Left renal pelvis (tissue), 4 donors: ENCODE data around the gene HFE. TPM values are rescaled to one million over a fixed set of nuclear protein-coding genes. Genes with fewer than 3 reads are reported as not detected.
"Not testable (repeated sequence)": the region's sequence is repeated elsewhere in the genome, so short reads cannot be mapped to it uniquely, and the experiment has no call there.

Experiments
- DNase-seq, 4 donors: peaks; one replicate each; pipeline ENCODE4 v3.0.0-alpha.2; 2013; ENCODE audit warnings: low read depth in 4 of 4, low spot score in 3 of 4
- polyA plus RNA-seq, 4 donors: library from polyadenylated mRNA; unstranded; fragments of 120-200 nt; gene quantifications; one replicate each; pipeline ENCODE4 v1.2.1, GENCODE V29; 2013; ENCODE audit not compliant: insufficient read length in 4 of 4

Gene HFE
- polyA plus RNA-seq, 4 donors: 7.0 to 9.1 (median 8.8) TPM

DNA sequence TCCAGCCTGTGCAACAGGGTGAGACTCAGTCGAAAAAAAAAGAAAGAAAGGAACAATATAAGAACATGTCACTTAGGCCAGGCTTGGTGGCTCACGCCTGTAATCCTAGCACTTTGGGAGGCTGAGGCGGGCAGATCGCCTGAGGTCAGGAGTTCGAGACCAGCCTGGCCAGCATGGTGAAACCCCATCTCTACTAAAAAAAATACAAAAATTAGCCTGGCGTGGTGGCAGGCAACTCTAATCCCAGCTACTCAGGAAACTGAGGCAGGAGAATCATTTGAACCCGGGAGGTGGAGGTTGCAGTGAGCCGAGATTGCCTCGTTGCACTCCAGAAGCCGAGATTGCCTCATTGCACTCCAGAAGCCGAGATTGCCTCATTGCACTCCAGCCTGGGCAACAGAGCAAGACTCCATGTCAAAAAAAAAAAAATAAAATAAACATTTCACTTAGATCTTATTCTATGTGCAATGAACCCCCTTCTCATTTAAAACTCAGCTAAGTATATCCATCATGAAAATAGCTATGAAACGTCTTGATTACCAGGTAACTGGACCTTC, 28.7 kb upstream of the HFE start:
- not testable (repeated sequence) for DNase-seq

DNA sequence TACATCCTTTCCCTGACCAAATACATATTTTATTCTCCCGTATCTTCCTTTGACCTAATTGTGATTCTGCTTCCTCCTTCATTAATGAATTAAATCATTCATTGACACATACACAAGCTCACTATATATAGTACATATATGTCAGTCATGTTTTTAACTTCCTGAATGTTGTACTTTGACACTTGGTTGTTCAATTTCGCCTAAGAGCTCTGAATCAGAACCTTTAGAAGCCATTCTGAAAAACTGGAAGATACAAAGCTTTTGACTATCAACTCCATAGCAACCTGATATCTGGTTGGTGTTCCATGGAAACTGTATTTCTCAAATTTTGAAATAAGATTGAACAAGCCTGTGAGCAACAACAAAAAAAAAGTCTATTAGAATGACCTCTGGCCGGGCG, 27.3 kb upstream of the HFE start:
- no peak for DNase-seq

DNA sequence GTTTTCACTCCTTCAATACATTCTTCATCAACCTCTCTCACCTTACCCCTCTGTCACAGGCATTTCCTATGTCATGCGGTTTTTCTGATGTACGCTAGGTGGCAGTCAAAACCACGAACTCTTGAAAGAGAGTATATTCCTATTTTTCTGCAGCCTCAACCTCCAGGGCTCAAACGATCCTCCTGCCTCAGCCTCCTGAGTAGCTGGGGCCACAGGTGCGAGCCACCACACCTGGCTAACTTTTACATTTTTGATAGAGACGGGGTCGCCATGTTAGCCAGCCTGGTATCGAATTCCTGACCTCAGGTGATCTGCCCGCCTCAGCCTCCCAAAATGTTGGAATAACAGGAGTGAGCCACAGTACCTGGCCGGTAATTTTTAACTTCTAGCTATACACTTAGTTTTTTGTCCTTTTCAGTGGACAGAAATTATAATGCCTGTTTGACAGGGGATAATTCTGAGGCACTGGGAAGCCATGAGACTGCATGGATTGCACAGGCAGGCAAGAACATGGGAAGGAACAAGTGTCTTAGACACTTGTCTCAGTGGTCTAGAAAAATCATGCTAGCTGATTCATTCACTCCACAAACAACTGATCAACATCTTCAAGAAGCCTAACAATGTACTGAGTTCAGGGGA, 22.5 kb upstream of the HFE start:
- no peak for DNase-seq

DNA sequence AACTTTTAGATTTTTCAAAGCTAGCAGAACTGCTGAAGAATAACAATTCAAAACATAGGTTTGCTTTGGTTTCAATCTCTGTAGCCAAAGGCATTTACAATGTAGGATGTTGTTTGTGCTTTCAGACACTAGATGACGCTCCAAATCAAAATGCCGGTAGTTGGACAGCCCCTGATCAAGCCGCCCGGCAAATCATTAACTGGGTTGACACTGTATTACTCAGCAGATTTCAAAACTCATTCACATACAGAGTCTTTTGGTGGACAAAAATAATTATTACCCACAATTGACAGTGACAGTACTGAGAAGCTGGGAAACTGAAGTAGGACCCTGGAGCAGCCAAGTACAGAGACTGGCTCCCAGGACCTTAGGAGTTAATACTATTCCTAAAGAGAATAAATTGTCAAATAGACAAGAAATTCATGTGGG, 21.3 kb upstream of the HFE start:
- peak in 1 of 4 donors; percentile 78 for DNase-seq

DNA sequence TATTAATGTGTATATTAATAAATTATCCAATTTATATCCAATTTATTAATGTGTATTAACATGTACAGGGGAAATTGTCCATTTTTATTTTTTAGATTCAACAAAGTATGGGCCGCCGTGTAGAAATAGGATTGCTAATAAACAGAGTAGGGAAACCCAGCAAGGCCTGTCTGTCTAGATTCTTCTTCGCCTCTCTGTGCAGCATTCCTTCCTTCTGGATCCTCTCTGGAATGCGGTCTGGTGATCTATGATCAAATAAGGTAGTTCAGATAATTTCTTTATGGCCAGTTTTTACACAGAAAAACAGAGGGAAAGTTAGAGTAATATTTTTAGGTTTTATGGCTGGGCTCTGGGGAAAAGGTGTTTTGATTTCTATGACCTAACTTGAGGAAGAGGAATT, 19.9 kb upstream of the HFE start:
- DNase-seq: no peak

DNA sequence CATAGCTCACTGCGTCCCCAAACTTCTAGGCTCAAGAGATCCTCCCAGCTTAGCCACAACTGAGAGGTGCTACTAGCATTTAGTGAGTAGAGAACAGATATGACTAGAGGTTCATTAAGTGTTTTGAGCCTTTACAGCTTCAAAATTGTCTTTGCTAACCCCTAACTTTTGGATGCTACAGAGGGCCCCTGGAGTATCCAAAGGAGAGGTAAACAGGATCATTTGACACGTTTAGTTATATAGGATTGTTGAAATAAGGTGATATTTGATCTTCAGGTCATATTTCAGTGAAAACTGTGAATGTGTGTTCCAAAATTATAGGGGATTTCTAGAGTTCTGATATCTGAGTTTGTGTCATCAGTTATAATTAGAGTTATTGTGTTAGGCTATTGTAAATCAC, 19.2 kb upstream of the HFE start:
- DNase-seq: no peak

DNA sequence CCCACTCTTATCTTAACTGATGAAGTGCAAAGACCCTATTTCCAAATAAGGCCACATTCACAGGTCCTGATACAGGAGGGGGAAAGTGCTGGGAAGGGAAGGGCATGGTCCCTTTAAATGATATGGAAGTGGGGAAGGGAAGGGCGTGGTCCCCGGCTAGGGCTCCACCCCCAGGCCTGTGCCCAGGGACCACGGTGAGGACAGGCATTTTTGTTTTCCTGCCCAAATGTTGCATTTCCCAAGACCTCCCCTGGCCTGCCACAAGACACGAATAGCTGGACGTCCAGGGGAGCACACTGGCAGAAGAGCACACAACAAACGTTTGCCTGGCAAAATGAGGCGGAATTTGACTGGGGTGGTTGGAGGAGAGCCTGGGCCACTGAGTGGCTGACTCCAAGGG, 16.1 kb upstream of the HFE start:
- DNase-seq: no peak

DNA sequence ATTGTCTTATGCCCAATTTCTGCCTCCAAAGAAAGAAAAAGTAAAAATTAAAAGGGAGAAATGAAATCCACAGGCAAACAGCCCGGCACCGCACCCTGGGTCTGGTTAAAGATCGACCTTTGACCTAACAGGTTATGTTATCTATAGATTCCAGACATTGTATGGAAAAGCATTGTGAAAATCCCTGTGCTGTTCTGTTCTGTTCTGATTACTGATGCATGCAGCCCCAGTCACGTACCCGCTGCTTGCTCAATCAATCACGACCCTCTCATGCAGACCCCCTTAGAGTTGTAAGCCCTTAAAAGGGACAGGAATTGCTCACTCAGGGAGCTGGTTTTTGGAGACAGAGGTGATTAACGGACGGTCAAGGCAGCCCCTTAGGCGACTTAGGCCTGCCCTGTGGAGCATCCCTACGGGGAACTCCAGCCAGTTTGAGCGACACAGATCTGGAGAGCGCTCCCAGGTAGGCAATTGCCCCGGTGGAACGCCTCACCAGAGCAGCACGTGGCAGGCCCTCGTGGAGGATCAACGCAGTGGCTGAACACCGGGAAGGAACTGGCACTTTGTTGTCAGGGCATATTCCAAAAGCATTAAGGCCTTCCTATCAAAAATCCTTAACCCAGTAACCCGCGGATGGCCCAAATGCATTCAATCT, 12.0 kb upstream of the HFE start:
- DNase-seq: no peak

DNA sequence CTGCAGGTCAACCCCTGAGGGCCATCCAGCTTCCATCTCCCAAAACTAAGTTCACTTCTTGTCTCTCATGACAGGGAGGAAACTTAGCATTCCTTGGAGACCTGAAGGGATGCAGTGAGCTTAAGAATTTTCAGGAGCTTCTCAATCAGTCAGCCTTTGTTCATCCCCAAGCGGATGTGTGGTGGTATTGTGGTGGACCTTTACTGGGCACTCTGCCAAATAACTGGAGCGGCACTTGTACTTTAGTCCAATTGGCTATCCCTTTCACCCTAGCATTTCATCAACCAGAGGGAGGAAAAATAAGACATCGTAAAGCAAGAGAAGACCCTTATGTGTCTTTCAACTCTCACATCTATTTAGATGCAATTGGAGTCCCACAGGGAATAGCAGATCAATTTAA, 9.2 kb upstream of the HFE start:
- DNase-seq: not testable (repeated sequence)

DNA sequence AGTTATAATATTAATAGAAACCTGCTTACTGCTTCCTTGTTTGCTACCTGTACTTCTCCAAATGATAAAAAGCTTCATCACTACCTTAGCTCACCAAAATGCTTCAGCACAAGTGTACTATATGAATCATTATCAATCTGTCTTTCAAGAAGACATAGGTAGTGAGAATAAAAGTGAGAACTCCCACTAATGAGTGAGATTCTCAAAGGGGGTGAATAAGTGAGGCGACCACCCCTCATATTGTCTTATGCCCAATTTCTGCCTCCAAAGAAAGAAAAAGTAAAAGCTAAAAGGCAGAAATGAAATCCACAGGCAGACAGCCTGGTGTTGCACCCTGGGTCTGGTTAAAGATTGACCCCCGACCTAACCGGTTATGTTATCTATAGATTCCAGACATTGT, 6.1 kb upstream of the HFE start:
- not testable (repeated sequence) for DNase-seq

DNA sequence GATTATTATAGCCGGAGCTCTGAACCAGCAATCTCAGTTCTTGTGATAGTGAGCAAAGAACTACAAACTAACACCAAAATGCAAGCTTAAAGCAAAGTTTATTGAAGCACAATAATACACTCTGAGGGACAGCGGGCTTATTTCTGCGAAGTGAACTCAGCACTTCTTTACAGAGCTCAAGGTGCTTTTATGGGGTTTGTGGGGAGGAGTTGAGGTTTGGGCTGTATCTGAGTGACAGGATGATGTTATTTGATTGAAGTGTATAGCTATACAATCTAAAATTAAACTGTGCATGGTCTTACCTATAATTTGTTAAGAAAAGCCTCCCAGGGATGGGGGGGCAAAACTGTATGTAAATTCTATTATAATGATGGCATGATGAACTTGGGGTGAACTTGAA, 1.0 kb upstream of the HFE start:
- DNase-seq: no peak

DNA sequence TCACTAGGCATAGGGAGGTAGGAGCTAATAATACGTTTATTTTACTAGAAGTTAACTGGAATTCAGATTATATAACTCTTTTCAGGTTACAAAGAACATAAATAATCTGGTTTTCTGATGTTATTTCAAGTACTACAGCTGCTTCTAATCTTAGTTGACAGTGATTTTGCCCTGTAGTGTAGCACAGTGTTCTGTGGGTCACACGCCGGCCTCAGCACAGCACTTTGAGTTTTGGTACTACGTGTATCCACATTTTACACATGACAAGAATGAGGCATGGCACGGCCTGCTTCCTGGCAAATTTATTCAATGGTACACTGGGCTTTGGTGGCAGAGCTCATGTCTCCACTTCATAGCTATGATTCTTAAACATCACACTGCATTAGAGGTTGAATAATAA, 1.1 kb downstream of the HFE start:
- no peak for DNase-seq

DNA sequence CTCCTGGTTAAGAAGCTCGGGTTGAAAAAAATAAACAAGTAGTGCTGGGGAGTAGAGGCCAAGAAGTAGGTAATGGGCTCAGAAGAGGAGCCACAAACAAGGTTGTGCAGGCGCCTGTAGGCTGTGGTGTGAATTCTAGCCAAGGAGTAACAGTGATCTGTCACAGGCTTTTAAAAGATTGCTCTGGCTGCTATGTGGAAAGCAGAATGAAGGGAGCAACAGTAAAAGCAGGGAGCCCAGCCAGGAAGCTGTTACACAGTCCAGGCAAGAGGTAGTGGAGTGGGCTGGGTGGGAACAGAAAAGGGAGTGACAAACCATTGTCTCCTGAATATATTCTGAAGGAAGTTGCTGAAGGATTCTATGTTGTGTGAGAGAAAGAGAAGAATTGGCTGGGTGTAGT, 2.0 kb downstream of the HFE start:
- no peak for DNase-seq

DNA sequence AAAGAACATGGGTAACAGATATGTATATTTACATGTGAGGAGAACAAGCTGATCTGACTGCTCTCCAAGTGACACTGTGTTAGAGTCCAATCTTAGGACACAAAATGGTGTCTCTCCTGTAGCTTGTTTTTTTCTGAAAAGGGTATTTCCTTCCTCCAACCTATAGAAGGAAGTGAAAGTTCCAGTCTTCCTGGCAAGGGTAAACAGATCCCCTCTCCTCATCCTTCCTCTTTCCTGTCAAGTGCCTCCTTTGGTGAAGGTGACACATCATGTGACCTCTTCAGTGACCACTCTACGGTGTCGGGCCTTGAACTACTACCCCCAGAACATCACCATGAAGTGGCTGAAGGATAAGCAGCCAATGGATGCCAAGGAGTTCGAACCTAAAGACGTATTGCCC, 5.2 kb downstream of the HFE start:
- DNase-seq: no peak

DNA sequence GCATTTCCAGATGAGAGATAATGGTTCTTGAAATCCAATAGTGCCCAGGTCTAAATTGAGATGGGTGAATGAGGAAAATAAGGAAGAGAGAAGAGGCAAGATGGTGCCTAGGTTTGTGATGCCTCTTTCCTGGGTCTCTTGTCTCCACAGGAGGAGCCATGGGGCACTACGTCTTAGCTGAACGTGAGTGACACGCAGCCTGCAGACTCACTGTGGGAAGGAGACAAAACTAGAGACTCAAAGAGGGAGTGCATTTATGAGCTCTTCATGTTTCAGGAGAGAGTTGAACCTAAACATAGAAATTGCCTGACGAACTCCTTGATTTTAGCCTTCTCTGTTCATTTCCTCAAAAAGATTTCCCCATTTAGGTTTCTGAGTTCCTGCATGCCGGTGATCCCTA, 6.8 kb downstream of the HFE start:
- no peak for DNase-seq

DNA sequence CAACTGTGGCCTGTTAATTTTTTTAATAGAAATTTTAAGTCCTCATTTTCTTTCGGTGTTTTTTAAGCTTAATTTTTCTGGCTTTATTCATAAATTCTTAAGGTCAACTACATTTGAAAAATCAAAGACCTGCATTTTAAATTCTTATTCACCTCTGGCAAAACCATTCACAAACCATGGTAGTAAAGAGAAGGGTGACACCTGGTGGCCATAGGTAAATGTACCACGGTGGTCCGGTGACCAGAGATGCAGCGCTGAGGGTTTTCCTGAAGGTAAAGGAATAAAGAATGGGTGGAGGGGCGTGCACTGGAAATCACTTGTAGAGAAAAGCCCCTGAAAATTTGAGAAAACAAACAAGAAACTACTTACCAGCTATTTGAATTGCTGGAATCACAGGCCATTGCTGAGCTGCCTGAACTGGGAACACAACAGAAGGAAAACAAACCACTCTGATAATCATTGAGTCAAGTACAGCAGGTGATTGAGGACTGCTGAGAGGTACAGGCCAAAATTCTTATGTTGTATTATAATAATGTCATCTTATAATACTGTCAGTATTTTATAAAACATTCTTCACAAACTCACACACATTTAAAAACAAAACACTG, 10.1 kb downstream of the HFE start:
- no peak for DNase-seq

DNA sequence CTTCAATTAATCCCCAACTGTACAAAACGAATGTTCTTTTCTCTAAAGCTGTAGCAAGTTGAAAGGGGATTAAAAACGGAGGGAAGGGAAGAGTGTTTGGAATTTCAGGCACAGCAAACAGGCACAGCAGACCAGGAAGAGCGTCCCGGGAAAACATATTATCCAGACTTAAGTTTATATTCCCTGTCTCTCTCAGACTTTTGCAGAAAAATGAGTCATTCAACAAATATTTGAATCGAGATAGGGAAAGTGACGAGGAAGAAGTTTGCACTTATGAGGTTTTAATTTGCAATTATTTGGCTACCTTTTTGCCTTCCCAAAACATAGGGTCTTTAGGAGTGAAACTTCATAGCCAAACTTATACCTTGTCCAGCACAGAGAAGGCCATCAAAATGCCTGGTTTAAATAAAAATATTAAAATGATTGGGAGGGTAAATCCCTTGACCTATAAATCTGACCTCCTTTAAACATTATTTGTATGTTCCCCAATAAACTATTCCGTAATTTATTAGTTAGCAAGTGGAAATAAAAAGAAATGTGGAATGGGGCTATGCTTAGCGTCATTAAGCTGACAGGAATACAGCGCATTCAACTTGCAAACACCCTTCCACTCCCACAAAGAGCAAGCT, 16.0 kb downstream of the HFE start:
- DNase-seq: no peak

DNA sequence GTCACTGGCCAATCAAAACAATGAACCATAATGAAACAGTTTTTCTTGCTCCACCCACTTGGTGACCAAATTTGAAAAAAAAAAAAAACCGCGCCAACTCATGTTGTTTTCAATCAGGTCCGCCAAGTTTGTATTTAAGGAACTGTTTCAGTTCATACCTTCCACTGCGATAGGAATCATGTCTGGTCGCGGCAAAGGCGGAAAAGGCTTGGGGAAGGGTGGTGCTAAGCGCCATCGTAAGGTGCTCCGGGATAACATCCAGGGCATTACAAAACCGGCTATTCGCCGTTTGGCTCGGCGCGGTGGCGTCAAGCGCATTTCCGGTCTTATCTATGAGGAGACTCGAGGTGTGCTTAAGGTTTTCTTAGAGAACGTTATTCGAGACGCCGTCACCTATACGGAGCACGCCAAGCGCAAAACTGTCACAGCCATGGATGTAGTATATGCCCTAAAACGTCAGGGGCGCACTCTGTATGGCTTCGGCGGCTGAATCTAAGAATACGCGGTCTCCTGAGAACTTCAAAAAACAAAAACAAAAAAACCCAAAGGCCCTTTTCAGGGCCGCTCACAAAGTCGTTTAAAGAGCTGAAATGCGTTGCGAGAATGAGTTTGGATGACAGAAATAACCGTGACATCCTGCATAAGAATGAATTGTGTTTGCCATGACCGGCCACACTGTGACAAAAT, 16.7 kb downstream of the HFE start:
- peak; percentile 93 to 96 (median 93) for DNase-seq

DNA sequence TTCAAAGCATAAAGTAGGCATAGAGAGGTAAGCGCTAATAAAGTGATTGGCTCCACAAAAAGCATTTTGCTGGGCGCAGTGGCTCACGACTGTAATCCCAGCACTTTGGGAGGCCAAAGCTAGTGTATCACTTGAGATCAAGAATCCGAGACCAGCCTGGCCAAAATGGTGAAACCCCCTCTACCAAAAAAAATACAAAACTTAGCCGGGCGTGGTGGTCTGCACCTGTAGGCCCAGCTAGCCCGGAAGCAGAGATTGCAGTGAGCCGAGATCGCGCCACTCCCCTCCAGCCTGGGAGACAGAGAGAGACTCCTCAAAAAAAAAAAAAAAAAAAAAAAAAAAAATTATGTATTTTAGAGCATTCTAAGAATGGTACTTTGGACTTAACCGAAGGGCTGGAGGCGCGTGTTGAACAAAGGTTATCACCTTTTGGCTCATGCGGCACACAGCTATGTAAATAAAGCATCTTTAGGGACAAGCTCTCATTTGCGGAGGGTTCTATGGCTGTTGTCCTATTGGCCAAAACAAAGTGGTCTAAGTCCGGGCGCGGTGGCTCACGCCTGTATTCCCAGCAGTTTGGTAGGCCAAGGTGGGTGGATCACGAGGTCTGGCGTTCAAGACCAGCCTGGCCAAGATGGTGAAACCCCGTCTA, 17.4 kb downstream of the HFE start:
- DNase-seq: no peak

DNA sequence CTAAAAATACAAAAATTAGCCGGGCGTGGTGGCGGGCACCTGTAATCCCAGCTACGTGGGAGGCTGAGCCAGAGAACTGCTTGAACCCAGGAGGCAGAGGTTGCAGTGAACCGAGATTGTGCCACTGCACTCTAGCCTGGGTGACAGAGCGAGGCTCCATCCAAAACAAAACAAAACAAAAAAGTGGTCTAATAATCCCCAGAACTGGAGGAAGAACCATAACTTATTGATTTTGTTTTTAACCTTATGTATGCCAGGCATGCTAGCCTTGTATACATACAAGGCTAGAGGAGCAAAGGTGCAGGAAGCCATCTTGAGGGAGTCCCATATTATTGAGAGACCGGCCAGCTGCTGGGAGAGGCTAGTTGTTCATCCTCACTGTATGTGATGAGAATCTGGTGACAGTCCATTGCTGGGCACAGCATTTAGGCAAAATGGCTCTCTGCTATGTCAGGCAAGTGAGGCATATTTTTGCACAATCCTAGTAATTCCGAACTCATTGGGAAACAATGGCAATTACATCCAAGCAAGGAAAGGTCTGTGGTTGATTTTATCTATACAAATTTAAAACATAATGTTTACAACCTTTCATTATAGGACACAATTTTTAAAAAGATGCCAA, 18.0 kb downstream of the HFE start:
- DNase-seq: no peak
